GM18909 (cell line): ENCODE data around the gene KRT84.
"Not testable (repeated sequence)": the region's sequence is repeated elsewhere in the genome, so short reads cannot be mapped to it uniquely, and the experiment has no call there.

Experiments
- ATAC-seq: cut with Tn5 transposase; IDR thresholded peaks from one replicate; pipeline ENCODE4 v1.9.1; 2021; ENCODE audit warnings: mild to moderate bottlenecking; ENCODE audit not compliant: unreplicated experiment, poor library complexity

The KRT84 gene

DNA sequence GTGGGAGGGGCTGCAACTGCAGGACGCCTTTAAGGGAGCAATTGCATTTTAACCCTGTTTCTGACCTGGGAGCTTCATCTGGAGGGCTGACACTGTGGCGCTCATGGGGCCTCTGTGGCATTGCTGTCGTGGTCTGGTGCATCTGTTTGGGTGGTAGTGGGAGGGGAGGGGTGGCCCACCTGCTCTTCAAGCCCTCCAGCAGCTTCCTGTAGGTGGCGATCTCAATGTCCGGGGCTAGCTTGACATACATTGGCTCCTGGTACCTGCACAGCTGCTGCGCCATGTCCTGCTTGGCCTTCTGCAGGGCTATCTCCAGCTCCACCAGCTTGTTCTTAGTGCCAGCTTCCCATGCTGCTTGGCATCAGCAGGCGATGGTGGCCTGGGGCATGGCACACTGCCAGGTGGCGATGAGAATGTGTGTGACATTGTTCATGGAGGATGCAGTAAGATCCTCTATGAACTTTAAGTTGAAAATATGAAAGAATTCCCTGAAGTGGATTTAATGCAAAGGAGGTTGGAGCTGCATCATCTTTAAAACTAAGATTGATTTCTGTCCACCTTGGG lies 28.4 kb upstream of the KRT84 start:
- no peak for ATAC-seq

DNA sequence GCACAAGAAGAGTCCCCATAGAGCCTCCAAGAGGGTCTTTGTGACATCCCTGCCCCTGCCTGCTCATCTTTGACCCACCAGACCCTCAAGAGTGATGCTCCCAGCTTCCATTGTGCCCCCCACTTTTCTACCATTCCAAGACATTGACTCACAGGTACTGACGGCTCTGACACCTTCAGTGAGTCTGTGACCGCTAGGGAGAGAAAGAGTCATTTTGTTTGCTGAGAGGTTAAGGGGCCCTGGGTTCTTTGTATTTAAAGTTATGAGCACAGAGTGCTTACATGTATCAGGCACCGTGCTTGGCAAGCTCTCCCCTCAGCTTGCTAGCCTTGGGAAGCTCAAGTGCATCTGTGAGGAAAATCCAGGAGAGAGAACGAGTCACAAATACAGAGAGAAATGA lies 27.8 kb upstream of the KRT84 start:
- ATAC-seq: no peak

DNA sequence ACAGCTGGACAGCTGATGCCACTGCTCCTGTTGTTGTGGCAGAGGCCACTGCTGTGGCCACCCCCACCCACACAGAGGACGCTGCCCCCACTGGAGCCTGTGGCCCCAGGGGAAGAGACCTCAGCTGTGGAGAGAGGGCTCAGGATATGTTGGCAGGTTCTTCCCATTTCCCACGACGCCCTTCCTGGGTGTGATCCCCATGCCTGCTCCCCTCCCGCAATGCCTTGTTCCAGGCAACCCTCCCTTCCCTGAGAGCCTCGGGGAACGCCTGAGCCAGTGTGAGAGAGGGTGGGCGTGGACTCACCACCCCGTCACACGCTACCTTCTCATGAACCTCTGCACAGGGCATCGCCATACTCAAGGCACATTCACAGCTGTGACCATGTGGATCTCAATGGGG lies 26.4 kb upstream of the KRT84 start:
- ATAC-seq: no peak

DNA sequence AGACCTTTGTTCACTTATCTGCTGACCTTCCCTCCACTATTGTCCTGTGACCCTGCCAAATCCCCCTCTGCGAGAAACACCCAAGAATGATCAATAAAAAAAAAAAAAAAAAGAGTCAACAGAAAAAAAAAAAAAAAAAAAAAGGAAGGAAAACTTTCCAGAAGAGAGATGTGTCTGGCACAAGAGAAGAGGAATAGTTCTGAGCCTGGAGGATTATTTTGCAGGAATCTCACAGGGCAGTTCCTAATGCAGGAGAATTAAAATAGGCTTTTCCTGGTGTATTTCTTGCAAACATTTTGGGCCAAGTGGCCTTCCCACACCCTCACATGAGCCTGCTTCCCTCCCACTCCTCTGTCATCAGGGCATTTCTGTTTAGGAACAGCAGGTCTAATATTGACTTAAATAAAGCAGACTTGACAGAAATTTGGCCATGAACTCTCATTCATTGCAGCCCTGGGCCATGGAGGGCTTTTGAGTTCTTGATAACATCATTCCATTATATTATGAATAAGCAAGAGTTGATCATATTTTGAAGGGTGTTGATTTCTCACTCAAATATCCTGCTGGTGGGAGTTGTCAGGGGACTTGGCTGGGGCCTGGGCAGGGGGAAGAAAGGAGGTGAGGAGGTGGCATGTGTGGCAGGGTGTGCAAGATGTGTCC lies 25.3 kb upstream of the KRT84 start:
- ATAC-seq: not testable (repeated sequence)

DNA sequence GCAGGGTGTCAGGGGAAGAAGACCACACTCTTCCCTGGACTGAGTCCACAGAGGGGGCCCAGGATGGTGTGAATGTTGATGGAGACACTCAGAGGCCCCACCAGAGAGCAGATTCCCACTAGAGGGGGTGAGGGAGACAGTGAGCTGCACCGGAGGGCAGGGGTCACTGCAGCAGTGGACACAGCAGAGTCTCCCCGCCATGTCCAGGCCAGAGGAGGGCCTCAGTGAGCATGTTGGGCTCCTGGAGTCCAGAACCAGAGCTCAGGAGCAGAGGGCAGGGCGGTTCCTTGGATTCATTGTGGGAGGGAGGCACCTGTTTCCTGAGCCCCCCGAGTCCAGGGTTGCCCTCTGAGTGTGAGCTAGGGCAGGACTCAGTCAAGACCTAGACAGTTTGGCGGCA lies 22.5 kb upstream of the KRT84 start:
- no peak for ATAC-seq

DNA sequence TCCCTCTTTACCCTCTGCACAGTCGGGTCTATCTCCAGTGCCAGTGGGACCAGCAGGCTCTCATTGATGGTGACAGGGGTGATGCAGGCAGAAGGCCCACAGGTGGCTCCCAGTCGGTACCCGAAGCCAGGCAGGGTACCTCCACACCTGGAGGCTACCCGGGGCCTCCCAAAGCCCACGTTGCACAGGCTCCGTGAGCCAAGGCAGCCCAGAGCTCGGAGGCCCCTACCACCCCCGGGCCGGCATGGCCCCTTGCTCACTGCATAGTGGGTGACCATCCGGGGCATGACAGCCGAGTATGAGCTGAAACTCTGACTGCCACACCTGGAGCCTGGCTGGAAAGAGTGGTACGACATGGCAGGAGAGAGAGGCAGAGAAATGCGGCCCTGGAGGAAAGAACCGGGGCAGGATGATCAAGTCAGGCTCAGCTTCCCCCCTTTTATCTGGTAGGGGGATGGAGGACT lies 20.5 kb upstream of the KRT84 start, which contains the start of gene KRT82:
TSS of gene KRT82 (minus strand) at position 414 of the 464 bp plus-strand sequence. CDS start at position 356, 58 bp downstream.
- no peak for ATAC-seq

DNA sequence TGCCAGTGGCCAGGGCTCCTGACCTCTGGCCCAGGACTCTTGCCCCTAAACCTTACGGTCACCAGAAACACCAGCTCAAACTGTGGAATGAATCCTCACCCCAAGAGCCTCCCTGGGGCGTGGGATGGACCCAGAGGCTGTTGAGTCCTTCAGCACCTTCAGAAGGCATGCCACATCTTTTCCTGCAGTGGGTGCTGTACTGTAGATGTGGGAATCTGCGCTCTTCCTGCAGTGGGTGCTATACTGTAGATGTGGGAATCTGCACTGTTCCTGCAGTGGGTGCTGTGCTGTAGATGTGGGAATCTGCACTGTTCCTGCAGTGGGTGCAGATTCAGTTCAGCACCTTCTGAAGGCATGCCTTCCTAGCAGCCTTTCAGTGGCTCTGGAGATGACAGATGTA lies 19.5 kb upstream of the KRT84 start:
- no peak for ATAC-seq

DNA sequence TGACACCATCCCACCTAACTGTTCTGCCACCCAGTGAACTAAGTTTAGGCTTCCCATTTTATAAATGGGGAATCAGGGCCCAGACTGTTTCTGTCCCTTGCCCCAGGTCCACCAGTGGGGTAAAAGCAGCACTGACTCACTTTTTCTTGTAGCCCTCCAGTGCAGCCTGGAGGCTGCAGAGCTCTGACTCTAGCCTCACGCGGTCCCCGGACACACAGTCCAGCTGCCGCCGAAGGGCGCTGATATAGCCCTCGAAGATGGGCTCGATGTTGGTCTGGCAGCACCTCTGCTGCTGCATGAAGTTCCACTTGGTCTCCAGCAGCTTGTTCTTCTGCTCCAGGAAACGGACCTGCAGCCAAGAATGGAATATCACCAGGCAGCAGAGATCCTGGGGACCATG lies 18.1 kb upstream of the KRT84 start:
- ATAC-seq: no peak

DNA sequence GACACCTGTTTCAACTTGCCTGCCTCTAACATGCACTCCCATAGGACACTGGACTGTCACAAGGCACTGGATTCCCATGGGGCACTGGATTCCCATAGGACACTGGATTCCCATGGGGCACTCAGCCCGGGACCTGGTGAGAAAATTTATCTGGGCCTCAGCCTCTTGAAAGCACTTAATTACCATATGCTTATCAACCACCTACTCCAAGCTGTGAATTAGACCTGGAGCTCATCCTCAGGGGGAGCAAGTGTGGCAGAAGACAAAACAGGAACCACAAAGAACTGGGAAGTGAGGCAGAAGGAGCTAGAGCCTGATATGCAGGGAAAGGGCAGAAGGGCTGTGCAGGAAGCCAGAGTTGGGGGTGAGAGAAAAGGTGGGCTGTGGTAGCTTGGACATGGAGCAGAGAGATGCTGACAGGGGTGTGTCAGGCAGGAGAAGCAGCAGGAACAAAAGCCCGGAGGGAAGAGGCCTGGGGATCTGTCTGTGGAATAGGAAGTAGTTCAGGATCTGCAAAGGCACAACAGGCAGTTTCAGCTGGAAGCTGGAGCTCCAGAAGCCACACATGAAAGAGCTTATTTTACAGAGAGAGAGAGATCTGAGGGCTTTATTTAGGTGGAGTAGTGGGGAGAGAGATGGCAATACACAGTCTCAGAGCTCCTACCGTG lies 17.6 kb upstream of the KRT84 start:
- no peak for ATAC-seq

DNA sequence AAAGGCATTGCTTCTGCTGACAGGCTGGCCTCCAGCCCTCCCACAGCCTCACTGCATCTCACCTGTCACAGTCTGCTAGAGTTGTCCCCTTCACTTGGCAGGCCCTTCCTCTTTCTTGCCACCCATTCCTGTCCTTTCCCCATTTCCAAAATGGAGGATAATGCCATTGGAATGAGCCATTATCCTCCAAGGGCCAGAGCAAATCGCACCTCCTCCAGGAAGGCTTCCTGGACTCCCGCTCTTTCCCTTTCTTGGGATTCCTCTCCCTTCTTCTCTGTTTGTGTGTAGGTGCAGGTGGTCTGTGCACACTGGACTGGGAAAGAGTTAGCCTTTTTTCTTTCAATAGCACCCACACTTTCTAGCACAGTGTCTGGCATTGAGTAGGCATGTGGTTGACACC lies 16.9 kb upstream of the KRT84 start:
- ATAC-seq: no peak

DNA sequence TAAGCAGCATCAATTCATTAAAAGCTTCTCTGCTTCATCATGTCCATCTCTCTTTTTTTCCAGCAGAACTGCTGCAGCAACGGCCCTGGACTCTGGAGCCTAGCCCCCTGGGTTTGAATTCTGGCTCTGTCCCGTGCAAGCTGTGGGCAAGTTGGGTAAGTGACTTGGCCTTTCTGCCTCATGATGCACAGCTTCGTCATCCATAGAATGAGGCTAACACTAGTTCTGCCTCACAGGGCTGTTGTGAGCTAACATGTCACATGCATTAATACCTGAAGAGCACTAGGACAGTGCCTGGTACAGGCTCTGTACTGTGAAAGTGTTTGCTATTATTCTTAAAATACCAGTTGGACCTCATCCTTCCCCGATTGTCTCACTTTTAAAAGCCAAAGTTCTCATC lies 16.5 kb upstream of the KRT84 start:
- no peak for ATAC-seq

DNA sequence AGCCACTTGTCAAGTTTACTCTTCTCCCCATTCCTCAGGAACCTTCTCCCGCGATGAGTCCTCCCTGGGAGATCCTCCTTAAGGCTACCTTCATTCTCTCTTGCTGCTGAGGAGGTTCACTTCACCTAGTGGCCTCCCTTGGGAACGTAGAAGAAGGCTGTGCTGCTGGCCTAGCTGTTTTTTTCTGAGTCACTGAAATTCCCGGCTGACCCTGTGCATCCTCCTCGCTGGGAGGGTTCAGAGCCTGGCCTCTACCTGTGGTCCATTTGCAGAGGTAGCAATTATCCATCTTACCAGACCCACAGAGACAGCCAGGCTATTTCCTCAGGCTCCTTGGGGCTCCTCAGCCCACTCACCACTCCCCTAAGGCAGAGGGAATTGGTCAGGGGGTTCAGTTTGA lies 16.1 kb upstream of the KRT84 start:
- no peak for ATAC-seq

DNA sequence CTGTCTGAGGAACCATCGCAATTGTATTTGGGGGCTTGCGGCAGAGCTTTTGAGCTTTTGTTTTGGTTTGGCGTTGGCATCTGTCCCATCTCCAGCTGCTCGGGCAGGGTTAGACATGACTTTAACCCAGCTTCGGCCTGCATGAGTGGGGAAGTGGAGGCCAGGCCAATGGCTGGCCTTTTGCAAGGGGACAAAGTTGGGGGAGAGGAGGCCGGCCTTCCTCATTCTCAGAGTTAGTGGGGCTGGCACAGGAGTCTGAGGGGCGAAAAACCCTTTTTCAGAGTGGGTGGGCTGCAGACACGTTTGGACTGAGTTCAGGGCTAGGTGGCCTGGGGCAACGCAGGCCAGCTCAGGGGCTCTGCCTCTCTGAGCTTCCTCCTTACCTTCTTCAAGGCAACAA lies 15.5 kb upstream of the KRT84 start:
- ATAC-seq: no peak

DNA sequence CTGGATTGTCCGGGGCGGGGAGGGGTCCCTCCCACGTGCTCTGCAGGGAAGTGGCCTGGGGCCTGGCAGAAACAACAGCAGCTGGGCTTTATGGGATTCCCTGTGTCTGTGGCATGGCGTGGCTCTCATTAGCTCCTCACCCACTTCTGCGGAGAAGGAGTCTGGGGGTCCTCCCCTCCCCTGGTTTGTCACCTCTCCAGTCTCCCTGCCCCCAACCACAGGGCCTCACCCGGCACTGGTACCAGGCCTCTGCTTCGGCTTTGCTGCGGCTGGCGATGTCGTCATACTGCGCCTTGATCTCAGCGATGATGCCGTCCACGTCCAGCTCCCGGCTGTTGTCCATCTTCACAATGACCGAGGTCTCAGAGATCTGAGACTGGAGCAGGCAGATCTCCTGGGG lies 14.3 kb upstream of the KRT84 start:
- ATAC-seq: no peak

DNA sequence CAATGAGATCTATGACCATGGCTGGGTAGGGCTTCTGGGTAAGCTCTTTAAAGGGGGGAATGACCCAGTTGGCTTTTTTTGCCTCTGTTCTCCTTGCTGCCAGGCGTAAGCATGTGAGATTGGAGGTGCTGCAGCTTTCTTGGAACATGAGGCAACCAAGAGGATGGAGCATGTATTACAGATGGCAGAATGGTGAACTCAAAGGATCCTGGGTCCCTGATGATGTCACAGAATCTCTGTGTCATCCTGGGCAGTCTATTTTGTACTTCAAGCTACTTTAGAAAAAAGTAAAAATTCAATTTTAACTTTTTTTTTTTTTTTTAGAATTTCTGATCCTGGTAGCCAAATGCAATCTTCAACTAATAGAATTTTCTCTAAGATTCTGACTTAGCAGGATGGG lies 12.7 kb upstream of the KRT84 start:
- no peak for ATAC-seq

DNA sequence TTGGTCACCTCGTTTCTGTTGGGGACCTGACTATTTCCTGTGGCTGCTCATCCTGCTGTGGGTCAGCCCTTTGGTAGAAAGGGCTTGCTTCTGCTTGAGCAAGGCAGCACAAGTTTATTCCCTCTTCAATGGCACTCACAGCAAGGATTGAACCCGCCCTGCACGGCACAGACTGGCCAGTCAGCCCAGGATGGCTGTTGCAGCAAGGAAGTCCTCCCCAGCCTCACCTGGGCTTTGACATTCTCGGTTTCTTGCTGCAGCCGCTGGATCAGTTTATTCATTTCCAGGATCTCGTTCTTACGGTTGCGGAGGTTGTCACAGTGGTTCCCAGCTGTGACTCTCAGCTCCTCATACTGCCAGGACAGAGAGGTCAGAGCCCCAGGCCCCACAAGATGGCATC lies 11.2 kb upstream of the KRT84 start:
- no peak for ATAC-seq

DNA sequence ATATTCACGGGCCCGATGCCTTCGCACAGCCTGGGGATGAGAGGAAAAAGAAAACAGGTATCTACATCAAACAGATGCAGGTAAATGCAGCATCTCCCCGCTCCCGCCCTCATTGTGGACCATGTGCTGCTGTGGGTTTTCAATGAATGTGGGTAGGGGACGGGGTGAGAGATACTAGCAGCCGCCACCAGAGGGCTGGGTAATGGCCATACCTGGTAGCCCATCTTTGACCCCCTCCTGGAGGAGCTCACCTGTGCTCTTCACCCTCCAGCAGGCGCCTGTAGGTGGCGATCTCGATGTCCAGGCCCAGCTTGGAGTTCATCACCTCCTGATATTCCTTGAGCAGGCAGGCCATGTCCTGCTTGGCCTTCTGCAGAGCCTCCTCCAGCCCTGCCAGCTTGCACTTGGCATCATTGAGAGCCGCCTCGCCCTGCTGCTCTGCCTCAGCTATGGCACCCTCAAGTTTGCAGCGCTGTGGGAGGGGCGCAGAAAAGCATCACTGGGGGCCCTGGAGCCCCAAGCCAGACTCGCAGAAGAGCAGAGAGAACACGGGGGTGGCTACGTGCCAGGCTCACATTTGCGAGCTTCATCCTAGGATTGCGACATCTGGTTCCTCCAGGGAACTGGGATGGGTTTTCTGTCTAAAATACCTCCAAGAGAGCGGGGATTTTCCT lies 10.4 kb upstream of the KRT84 start:
- no peak for ATAC-seq

DNA sequence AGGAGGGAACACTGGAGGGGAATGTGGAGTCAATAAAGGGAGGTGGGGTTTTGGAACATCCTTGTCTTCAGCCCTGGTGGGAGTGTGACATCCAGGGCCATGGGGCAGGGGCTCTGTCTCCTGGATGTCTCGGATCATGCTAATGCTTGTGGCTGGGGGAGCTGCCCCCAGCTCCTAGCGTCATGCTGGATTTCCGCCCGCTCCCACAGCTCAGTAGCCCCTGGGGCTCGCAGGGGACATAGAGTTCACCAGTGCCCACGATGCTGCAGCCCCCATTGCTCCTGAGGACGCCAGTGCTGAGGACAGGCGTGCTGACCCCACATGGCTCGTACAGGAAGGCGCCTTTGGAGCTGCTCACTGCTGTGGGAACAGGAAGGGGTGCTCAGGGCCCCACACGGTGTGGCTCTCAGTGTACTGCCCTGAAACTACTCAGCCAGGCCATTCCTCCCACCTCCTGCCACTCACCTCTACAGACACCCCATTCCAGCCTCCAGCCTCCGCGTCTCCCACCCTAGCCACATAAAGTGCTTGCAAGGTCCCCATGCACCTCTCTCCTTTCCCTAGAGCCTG lies 9.5 kb upstream of the KRT84 start:
- no peak for ATAC-seq

DNA sequence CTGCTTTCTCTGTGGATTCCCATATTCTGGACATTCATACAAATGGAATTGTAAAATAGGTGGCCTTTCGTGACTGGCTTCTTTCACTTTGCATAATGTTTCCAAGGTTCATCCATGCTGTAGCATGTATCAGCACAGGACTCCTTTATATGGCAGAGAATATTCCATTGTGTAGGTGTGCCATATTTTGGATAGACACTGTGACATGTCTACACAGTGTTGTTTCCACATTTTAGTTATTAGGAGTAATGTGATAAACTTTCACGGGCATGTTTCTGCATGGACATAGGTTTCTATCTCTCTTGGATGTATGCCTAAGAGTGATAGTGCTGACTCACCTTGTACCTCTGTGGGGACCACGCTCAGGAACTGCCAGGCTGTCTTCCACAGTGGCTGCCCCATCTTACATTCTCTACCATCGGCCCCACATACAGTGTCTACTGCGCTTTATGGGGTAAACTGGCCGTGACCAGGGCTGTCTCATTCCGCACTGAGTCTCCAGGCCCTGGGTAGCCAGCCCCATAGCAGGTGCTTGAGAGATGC lies 7.1 kb upstream of the KRT84 start:
- no peak for ATAC-seq

DNA sequence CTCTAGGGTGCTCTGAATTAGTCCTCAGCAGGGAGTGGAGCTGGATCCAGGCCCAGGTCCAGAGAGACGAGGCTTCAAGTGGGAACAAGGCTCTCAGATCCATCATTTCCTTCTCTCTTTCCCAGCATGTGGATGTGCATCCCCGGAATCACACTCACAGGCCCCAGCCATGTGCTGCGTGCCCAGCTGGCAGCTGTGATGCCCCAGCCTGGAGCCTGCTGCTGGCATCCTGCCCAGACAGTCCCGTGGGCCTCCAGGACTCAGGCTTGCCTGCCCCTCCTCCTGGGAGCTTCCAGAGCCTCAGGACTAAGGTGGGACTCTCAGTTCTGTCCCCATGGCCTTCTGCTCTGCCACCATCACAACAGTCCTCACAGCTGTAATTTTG lies 6.2 kb upstream of the KRT84 start:
- ATAC-seq: no peak
